ENCODE results near the gene TMEM181. TPM values are rescaled to one million over a fixed set of nuclear protein-coding genes. Genes with fewer than 3 reads are reported as not detected.

The TMEM181 gene, protein sequence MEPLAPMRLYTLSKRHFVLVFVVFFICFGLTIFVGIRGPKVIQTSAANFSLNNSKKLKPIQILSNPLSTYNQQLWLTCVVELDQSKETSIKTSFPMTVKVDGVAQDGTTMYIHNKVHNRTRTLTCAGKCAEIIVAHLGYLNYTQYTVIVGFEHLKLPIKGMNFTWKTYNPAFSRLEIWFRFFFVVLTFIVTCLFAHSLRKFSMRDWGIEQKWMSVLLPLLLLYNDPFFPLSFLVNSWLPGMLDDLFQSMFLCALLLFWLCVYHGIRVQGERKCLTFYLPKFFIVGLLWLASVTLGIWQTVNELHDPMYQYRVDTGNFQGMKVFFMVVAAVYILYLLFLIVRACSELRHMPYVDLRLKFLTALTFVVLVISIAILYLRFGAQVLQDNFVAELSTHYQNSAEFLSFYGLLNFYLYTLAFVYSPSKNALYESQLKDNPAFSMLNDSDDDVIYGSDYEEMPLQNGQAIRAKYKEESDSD
- 39.9 and 42.2 TPM in 2 replicates for total RNA-seq

DNA sequence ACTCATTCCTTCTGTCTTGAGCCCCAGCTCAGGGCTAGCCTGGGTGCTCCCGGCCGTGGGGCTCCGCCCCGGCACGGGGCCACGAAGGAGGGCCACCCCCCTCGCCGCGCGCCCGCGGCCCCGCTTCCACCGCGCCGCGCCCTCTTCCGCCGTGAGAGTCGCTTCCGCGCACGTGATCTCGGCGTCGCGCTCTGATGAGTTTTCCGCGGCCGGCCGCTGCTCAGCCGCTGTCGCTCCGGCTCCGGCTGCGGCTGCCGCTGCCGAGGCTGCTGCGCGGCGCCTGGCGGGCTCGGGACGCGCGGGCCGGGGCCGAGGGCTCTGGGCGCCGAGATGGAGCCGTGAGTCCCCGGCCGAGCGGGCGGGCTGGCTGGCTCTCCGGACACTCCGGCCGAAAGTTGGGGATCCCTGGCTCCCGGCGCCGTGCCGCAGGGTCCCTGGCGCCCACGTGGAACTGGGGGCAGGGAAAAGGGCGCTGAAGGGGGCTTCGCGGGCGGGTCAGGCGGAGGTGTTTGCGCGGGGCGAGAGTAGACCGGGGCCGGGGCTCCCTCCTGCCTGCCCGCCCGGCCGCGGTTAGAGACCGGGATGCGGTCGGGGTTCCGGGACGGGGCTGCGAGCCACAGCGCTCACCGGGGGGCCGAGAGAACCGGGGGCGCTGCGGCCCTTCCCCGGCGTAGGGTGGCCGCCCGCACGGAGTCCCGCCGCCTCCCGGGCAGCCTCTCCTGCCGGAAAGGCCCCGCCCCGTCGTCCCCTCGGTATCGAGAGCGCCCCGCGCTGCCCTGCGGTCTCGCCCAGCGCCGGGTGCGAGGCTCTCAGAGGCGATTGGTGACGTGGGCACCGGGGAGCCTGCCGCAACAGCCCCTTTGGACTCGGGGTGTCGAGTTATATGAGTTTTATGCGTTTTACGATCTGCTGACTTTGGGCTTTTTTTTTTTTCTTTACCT is at the start of gene TMEM181:
TMEM181 (plus strand) TSS at position 197 of the 941 bp plus-strand sequence; CDS start at position 331, 134 bp downstream.

DNA sequence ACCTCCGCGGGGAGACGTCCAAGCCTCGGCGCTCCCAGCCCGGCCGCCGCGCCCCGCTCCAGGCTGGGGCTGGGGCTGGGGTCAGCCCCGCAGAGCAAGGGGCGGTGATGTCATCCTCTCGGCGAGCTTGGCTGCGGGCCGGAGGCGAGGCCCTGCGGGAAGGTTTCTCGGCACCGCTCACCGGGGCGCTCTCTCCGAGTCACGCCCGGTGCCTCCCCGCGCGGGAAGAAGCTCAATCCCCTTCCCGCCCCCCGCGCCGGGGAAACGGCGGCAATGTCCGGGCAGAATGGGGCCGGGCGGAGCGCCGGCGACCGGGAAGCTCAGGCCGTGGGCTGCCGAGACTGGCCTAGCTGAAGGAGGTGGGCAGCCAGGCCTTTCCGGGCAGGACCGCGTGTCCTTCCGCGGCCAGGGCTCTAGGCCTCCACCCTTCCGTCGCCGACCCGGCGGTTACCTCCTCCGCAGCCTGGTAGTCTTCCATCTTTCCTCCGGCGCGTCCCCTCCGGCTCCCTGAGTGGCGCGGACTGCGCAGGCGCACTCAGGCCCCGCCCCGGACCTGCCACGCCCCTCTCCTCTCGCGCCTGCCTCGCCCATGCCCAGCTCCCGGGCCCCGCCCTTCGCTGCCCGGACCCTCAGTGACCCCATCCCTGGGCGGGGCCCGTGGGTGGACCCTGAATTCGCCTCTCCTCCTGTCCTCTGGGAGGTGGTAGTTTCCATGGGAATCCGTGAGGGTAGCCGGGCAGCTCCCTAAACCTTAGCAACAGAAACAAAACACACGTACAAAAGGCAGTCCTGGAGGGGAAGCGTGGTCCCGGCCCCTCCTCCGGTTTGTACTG is 84.6 kb downstream of the TMEM181 start, which contains the start of gene DYNLT1:
DYNLT1 (minus strand) TSS at position 513 of the 833 bp plus-strand sequence; CDS start at position 478, 35 bp downstream.

DNA sequence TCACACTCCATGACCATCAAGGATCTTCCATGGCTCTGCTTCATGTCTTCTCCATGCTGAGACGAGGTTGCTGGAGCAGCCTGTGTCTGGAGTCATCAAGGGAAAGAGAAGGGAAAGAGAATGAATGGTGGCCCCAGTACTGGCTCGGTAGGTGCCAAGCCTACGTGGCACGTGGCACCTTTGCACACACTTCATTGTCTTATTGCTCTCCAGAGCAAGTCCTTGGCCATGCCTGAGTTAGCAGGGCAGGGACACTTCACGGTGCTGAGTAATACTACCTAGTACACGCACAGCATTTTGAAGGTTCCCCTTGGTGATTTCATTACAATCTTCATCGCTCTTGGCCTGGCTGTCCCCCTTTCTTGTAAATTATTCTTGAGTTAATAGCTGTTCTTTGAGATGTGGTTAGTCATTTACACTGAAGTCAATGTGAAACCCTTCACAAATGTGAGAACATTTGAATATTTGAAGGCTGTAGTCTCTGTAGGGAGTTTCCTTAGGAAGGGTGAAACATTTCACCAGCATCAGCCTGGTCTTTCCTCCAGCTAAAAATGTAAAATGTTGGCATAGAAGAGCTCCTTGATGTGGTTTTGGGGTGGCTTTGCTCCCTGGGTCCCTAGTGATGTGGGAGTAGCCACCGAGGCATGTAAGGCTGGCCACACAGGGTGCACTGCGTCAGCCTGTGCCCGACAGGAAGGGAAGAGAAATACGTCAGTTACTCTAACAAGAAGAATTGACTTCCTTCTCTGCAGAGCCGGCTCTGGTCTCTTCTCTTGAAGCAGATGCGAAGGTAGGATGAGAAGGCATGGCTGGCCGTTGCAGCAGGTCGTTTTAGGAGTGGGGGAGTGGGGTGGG is 89.6 kb downstream of the TMEM181 start, which contains the start of gene SYTL3:
SYTL3 (plus strand) TSS at position 766 of the 855 bp plus-strand sequence. CDS start 13,215 bp downstream, outside the sequence.

Other genes with a start within 250 kb of the TMEM181 start
- gene TULP4, start 247.6 kb upstream of the TMEM181 start, total RNA-seq = 119 and 166 TPM in 2 replicates
- gene DYNLT1, start 84.7 kb downstream of the TMEM181 start, total RNA-seq = 40.5 and 77.4 TPM in 2 replicates
- gene SYTL3, start 90.0 kb downstream of the TMEM181 start, total RNA-seq = 0.85 and 6.5 TPM in 2 replicates